Adrenal gland (tissue), 5 donors: ENCODE data around the gene ST8SIA4.

Experiments
- CTCF ChIP-seq, 6 experiments: fragments of 450-650 bp in 4 of 6; fragments of 200-600 bp in 2 of 6; sonication (generic) in 1 of 6; IDR thresholded peaks; 1 replicate in 5 of 6; 2 replicates in 1 of 6; pipeline versions ENCODE4 v1.5.1 to v1.8.0; 2016 to 2021; ENCODE audit warnings: antibody characterized with exemption in 6 of 6, mild to moderate bottlenecking in 2 of 6, moderate library complexity in 1 of 6
- POLR2A ChIP-seq, 2 donors: fragments of 450-650 bp; IDR thresholded peaks; one replicate each; pipeline ENCODE4 v1.6.1; 2017; ENCODE audit warnings: antibody characterized with exemption in 2 of 2, mild to moderate bottlenecking in 2 of 2, moderate library complexity in 1 of 2
- donor health status: DM: no; HTN: no; CAD: no.

GRCh38 chr5:100788417-100788816 lies 114.7 kb downstream of the ST8SIA4 start:
- TF ChIP-seq CTCF (IDR thresholded peaks at IDR 0.05) (no peak), POLR2A (IDR thresholded peaks at IDR 0.05) (no peak)
